HG02885 (cell line): Measurements from ENCODE around the gene FCN2.

Experiments used
- ATAC-seq: cut with Tn5 transposase; IDR thresholded peaks from one replicate; pipeline ENCODE4 v1.9.1; 2021; ENCODE audit warnings: mild to moderate bottlenecking; ENCODE audit not compliant: unreplicated experiment, poor library complexity

FCN2 gene

DNA sequence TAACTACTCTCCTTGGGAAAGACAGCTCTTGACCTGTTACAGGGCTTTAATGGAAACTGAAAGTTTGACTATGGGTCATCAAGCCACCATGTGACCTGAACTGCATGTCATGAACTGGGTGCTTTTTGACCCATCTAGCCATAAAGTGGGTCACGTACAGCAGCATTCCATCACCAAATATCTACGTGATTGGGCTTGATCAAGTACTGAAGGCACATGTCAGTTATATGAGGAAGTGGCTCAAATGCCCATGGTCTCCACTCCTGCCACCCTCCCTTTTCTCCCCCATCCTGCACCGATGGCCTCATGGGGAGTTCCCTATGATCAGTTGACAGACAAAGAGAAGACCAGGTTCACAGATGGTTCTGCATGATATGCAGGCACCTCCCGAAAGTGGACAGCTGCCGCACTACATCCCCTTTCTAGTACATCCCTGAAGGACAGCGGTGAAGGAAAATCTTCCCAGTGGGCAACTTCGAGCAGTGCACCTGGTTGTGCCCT, 44.5 kb downstream of the FCN2 start:
- ATAC-seq, result no peak

GRCh38 chr9:134928436-134929192, 48.0 kb downstream of the FCN2 start:
- no peak for ATAC-seq

DNA sequence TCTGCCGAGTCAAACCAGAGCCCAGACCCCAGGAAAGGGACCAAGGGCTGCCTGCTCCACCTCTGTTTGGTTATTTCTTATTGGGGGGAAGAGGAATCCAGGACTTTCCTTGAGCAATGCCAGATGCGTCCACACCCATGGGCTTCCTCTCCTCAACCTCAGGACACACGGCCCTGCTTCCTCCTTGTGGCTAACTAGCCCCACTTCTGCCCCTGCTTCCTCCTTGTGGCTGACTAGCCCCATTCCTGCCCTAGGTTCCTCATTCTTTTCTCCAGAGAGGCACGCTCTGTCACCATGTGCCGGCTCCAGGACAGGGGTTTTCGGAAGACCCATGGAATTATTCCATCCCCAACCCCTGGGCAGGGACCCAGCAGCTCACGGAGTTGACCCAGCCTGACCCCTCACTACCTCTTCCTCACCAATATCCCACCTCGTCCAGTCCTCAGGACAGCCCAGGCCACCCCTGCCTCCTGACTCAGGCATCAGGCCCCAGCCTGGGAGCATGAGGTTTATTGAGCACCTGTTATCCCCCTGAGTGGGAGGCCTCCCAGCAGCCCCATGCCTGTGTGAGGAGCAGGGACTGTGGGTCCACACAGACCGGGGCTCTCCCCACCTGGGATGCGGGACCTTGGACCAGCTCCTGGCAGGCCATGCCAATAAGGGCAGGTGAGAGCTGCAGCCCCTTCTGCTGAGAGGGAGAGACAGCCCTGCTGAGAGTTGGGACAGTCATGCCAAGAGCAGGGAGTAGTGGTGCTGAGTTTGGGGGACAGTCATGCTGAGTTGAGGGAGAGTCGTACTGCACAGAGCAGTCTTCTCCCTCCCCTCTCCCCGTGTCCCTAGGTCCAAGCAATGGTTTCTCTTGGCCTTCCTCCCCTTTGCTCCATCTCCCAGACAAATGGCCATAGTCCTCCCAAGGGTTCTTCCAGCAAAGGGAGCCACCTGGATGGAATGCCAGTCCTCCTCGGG, 48.9 kb downstream of the FCN2 start:
- no peak for ATAC-seq

GRCh38 chr9:134930398-134930797, 49.8 kb downstream of the FCN2 start:
- ATAC-seq, result no peak

DNA sequence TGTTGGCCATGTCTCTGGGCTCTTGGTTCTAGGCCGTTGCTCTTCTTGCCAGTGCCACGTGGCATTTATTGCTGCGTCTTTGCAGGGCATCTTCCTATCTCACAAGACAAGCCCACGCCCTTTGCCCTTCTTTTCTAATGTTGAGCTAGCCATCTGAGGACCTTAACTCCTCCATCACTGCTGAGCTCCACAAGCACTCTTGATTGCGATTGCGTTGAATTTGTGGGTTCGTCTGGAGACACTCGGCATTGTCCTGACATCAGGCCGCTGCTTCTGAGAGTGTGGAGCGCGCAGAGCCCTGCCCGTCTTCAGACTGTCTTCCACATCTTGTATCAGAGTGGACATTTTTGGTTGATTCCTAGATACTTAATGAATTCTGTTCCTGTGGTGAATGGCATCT, 51.6 kb downstream of the FCN2 start:
- no peak for ATAC-seq

GRCh38 chr9:134932606-134933005, 52.0 kb downstream of the FCN2 start:
- no peak for ATAC-seq

DNA sequence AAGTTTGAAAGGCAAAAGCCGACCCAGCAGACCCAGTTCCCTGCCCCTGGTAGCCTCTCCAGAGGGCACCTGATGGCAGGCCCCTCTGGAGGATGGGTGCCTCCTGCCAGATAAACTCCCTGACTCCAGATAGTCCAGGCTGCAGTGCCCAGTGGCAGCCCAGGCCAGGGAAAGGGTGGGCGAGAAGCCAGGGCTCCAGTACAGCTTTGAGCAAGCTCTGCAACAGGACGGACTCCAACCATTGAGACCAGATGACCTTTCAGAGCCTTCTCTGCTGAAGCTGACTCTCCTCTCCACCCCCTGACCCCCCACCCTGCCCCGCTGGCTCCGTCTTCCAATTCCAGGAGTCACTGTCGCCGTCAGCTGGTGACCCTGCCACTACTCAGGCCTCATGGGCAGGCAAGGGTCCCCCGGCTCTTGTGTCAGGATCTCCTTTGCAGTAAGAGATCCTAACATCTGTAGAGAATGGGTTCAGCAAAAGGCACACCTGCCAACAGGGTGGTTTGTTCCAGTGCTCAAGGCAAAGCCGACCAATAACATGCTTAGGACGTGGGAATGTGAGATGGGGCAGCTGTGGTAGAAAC, 52.6 kb downstream of the FCN2 start:
- ATAC-seq, result no peak

DNA sequence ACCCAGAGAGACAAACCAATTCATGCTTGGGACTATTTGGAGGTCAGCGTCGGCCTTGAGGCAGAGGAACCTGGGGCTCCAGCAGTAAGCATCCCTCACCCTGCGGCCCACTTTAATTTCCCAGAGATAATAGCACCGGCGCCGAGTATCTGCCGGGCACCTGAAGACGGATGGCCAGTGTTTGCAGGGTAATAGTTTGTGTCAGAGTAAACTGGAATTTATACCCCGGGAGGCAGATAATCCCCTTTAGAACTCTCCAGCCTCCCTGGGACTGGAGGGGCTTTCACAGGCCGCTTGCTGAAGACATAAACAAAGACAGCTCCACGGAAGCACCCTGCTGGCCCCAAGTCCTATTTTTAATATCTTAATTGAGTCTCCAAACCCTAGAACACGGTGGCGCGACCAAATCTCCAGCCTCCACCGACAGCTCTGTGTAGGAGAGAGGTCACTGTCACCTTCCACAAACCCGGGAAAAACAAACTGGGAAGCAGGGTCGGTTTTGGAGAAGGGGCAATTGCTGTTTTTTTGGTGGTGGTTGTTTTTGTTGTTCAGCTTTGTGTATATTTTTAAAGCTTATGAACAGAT, 54.5 kb downstream of the FCN2 start:
- no peak for ATAC-seq

- ATAC-seq, result no peak
Observed at GRCh38 chr9:134935701-134936345, 55.2 kb downstream of the FCN2 start.

DNA sequence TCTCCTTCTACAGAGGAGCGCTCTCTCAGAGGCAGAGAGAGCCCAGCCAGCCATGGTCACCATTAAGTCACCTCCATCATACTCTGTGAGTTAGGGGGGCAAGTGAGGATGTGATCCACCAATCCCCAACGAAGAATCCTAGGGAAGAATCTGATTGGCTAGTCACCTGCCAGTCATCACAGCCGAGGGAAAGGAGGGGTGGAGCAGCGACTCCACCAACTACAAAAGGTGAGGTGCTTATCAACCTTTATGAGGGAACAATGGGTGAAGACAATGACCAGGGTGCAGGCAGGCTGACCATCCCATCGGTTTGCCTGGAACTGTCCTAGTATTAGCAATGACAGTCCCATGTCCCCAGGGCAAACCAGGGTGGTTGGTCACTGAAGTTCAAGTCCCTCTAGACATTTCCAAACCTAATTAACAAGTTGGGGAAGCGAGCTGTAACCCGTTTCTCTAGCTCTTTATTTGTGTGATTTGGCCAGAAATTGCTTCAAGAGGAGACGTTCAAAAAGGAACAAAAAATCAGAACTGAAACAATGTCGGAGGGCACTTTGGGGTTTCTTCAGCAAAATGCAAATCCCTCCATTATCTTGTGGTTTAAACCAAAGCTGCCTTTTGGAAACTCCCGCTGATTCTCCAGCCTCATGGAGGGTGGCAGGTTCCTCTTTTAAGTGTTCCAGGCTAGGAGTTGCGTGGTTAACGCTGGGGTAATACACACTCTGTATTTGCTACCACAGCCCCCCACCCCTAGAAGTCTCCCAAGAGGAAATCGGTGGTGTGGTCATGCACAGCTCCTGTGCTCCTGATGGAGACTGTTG, 55.9 kb downstream of the FCN2 start:
- no peak for ATAC-seq
